Aorta (tissue), 5 donors: ENCODE measurements around the gene NTNG1. TPM values are rescaled to one million over a fixed set of nuclear protein-coding genes. Genes with fewer than 3 reads are reported as not detected.

Source experiments
- ATAC-seq: fragments of 200-7000 bp; cut with Tn5 transposase; one replicate; pipeline ENCODE4 v1.9.1; 2022; ENCODE audit warnings: moderate library complexity; ENCODE audit not compliant: low FRiP score
- DNase-seq, 2 donors: peaks; one replicate each; pipeline ENCODE4 v3.0.0-alpha.2; 2020
- H3K27ac ChIP-seq, 2 donors: one replicate each; pipeline ENCODE4 v1.5.1; 2013; ENCODE audit warnings: low read length in 2 of 2, mild to moderate bottlenecking in 2 of 2, moderate library complexity in 2 of 2, control low read depth in 1 of 2, inconsistent platforms in 1 of 2, low read depth in 1 of 2
- H3K27me3 ChIP-seq, 2 donors: one replicate each; pipeline ENCODE4 v1.6.1; 2013; ENCODE audit warnings: control low read depth in 1 of 2, low read length in 1 of 2, mild to moderate bottlenecking in 1 of 2, moderate library complexity in 1 of 2; ENCODE audit not compliant: insufficient read depth in 2 of 2, control insufficient read depth in 1 of 2
- H3K36me3 ChIP-seq, 2 donors: one replicate each; pipeline ENCODE4 v1.6.1; 2013; ENCODE audit warnings: control low read depth in 1 of 2, low read length in 1 of 2, mild to moderate bottlenecking in 1 of 2; ENCODE audit not compliant: insufficient read depth in 2 of 2, control insufficient read depth in 1 of 2
- H3K4me1 ChIP-seq, 2 donors: one replicate each; pipeline ENCODE4 v1.6.1; 2013; ENCODE audit warnings: low read length in 2 of 2, control low read depth in 1 of 2, mild to moderate bottlenecking in 1 of 2, moderate library complexity in 1 of 2; ENCODE audit not compliant: insufficient read depth in 2 of 2, control insufficient read depth in 1 of 2
- H3K4me3 ChIP-seq, 2 donors: one replicate each; pipeline ENCODE4 v1.5.1; 2013; ENCODE audit warnings: low read length in 2 of 2, control low read depth in 1 of 2, mild to moderate bottlenecking in 1 of 2
- H3K9me3 ChIP-seq: one replicate; pipeline ENCODE4 v1.6.1; 2013; ENCODE audit warnings: mild to moderate bottlenecking, low read length; ENCODE audit not compliant: control insufficient read depth
- WGBS, 2 donors: extraction: QIAGEN DNeasy Blood & Tissue Kit; methylation state at CpG; one replicate each; pipeline ENCODE4 v1.1.7; 2013; 5-methylcytosine and 5-hydroxymethylcytosine counted together
- intact Hi-C, 2 donors: fragments of 100-400 bp; cut with DNase I; formaldehyde crosslinking; loops; one replicate each; pipeline versions ENCODE4 v1.14.2 to v1.15.0; 2022
- polyA plus RNA-seq, 2 donors: library from polyadenylated mRNA; stranded (reverse); fragments of 200-250 nt; gene quantifications; one replicate each; pipeline ENCODE4 v1.2.3, GENCODE V29; 2013
- total RNA-seq, 2 donors: library from RNA; stranded (reverse); fragmentation: NEBNext Ultra II Directional; extraction: Animal tissue kit (Norgen Biotek cat#: 25700); gene quantifications; one replicate each; pipeline ENCODE4 v1.2.1, GENCODE V29; 2021
- donor health status: healthy with polysubstance abuse.
- donor health status: Bipolar disorder and iron deficiency.
- donor health status: DM: no; HTN: no; CAD: no.
- donor health status: DM: no; HTN: no; CAD: no.
- donor health status: DM: yes; HTN: yes; CAD: no.

Gene NTNG1
- total and polyA plus RNA-seq, 4 donors: 1.0 to 1.8 TPM; not detected in 2

GRCh38 chr1:107181253-107181969 lies 40.6 kb downstream of the NTNG1 start:
- DNase-seq (no peak), ATAC-seq (no peak)
- intact Hi-C loops: no loop called here
- no peaks in the 10 kb centered on the region for H3K4me1 ChIP-seq
- H3K36me3 ChIP-seq: no peaks in the 10 kb centered on the region
- no peak overlapping the region for H3K27ac ChIP-seq
- no peaks in the 10 kb centered on the region for H3K9me3 ChIP-seq
- no peak overlapping the region for H3K4me3 ChIP-seq
- WGBS, 2 donors: 17 to 21% methylated on average over 5 of the region's 5 CpGs
- H3K27me3 ChIP-seq: no peaks in the 10 kb centered on the region

- H3K36me3 ChIP-seq: no peaks in the 10 kb centered on the region
- H3K27me3 ChIP-seq: no peaks in the 10 kb centered on the region
- H3K27ac ChIP-seq: no peak overlapping the region
- WGBS, 2 donors: 43 to 45% methylated on average over 4 of the region's 4 CpGs
- intact Hi-C loops: no loop called here
- no peak overlapping the region for H3K4me3 ChIP-seq
- no peaks in the 10 kb centered on the region for H3K4me1 ChIP-seq
- DNase-seq: no peak
- no peak for ATAC-seq
- H3K9me3 ChIP-seq: no peaks in the 10 kb centered on the region
Measured at GRCh38 chr1:107183011-107183410, 42.2 kb downstream of the NTNG1 start.

- Histone ChIP-seq H3K9me3 (no peaks in the 10 kb centered on the region), H3K4me1 (no peaks in the 10 kb centered on the region), H3K27ac (no peak overlapping the region), H3K36me3 (no peaks in the 10 kb centered on the region), H3K4me3 (no peak overlapping the region), H3K27me3 (no peaks in the 10 kb centered on the region)
- no peak for DNase-seq
- ATAC-seq: no peak
- intact Hi-C loops: no loop called here
- WGBS, 2 donors: 31 to 37% methylated on average over 2 of the region's 2 CpGs
Measured at GRCh38 chr1:107184888-107185287, 44.0 kb downstream of the NTNG1 start.

GRCh38 chr1:107187399-107187798 lies 46.6 kb downstream of the NTNG1 start:
- ATAC-seq: no peak
- H3K9me3 ChIP-seq: no peaks in the 10 kb centered on the region
- no peaks in the 10 kb centered on the region for H3K36me3 ChIP-seq
- intact Hi-C loops: no loop called here
- no peak overlapping the region for H3K27ac ChIP-seq
- no peaks in the 10 kb centered on the region for H3K4me1 ChIP-seq
- H3K4me3 ChIP-seq: no peak overlapping the region
- WGBS, 2 donors: 45% methylated on average over 3 of the region's 3 CpGs
- DNase-seq: no peak
- no peaks in the 10 kb centered on the region for H3K27me3 ChIP-seq

GRCh38 chr1:107188160-107188559 lies 47.3 kb downstream of the NTNG1 start:
- H3K36me3 ChIP-seq: no peaks in the 10 kb centered on the region
- intact Hi-C loops: no loop called here
- ATAC-seq (no peak), DNase-seq (no peak)
- 88 to 91% methylated on average over 3 of the region's 3 CpGs for WGBS, 2 donors
- H3K27ac ChIP-seq: no peak overlapping the region
- no peaks in the 10 kb centered on the region for H3K27me3 ChIP-seq
- no peaks in the 10 kb centered on the region for H3K4me1 ChIP-seq
- H3K4me3 ChIP-seq: no peak overlapping the region
- no peaks in the 10 kb centered on the region for H3K9me3 ChIP-seq

GRCh38 chr1:107194380-107194779 lies 53.5 kb downstream of the NTNG1 start:
- Histone ChIP-seq H3K27ac (no peak overlapping the region), H3K36me3 (no peaks in the 10 kb centered on the region), H3K9me3 (no peaks in the 10 kb centered on the region), H3K27me3 (no peaks in the 10 kb centered on the region), H3K4me3 (no peak overlapping the region), H3K4me1 (no peaks in the 10 kb centered on the region)
- WGBS, 2 donors: 45 to 63% methylated on average over 1 of the region's 1 CpG
- DNase-seq: no peak
- intact Hi-C loops: no loop called here
- no peak for ATAC-seq

GRCh38 chr1:107195476-107195875 lies 54.6 kb downstream of the NTNG1 start:
- 70 to 80% methylated on average over 1 of the region's 1 CpG for WGBS, 2 donors
- no peak overlapping the region for H3K27ac ChIP-seq
- no peaks in the 10 kb centered on the region for H3K4me1 ChIP-seq
- H3K9me3 ChIP-seq: no peaks in the 10 kb centered on the region
- no peak for ATAC-seq
- no peak for DNase-seq
- H3K4me3 ChIP-seq: no peak overlapping the region
- no peaks in the 10 kb centered on the region for H3K36me3 ChIP-seq
- intact Hi-C loops: no loop called here
- H3K27me3 ChIP-seq: no peaks in the 10 kb centered on the region

- no peaks in the 10 kb centered on the region for H3K4me1 ChIP-seq
- H3K4me3 ChIP-seq: no peak overlapping the region
- ATAC-seq (no peak), DNase-seq (no peak)
- H3K27ac ChIP-seq: no peak overlapping the region
- intact Hi-C loops: no loop called here
- no peaks in the 10 kb centered on the region for H3K9me3 ChIP-seq
- WGBS, 2 donors: 36 to 41% methylated on average over 5 of the region's 5 CpGs
- no peaks in the 10 kb centered on the region for H3K27me3 ChIP-seq
- H3K36me3 ChIP-seq: no peaks in the 10 kb centered on the region
Measured at GRCh38 chr1:107196973-107197562, 56.2 kb downstream of the NTNG1 start.

- ATAC-seq (no peak), DNase-seq (no peak)
- intact Hi-C loops: no loop called here
- no peaks in the 10 kb centered on the region for H3K9me3 ChIP-seq
- no peaks in the 10 kb centered on the region for H3K27me3 ChIP-seq
- no peak overlapping the region for H3K27ac ChIP-seq
- H3K36me3 ChIP-seq: no peaks in the 10 kb centered on the region
- no peaks in the 10 kb centered on the region for H3K4me1 ChIP-seq
- WGBS, 2 donors: 36 to 60% methylated on average over 5 of the region's 5 CpGs
- no peak overlapping the region for H3K4me3 ChIP-seq
Measured at GRCh38 chr1:107198561-107198960, 57.7 kb downstream of the NTNG1 start.
